MCF 10A (cell line): ENCODE results near the gene CAV1. TPM values are rescaled to one million over a fixed set of nuclear protein-coding genes. Genes with fewer than 3 reads are reported as not detected.
A peak's percentile ranks its signal among the peaks of the same experiment; 100 is the strongest.

Experiments used
- BruUV-seq: library from RNA; stranded (reverse); fragments of 400-500 nt; replicated peaks from 2 replicates; lab custom pipeline; 2021; lab: Mats Ljungman, UMichigan
- CTCF ChIA-PET: fragments of 300-600 bp; sonication (Branson Sonifier 250); formaldehyde crosslinking; extraction: SDS; loops from one replicate; lab custom pipeline; 2021; ENCODE audit warnings: antibody characterized with exemption, inconsistent platforms; lab: Yijun Ruan, JAX
- POLR2A ChIA-PET: fragments of 300-600, 350-650 bp; sonication (Branson Sonifier 250); formaldehyde crosslinking; extraction: SDS; loops from one replicate; lab custom pipeline; 2020; ENCODE audit warnings: antibody characterized with exemption, inconsistent platforms; lab: Yijun Ruan, JAX
- DNase-seq: peaks from one replicate; pipeline ENCODE4 v3.0.0-alpha.2; 2018; ENCODE audit not compliant: unreplicated experiment
- H3K27ac Mint-ChIP-seq: one replicate; pipeline ENCODE4 v1.8.0; 2022; ENCODE audit warnings: mild to moderate bottlenecking, low read depth, mixed read lengths; ENCODE audit not compliant: unreplicated experiment
- H3K27me3 Mint-ChIP-seq: one replicate; pipeline ENCODE4 v1.8.0; 2022; ENCODE audit warnings: mixed read lengths; ENCODE audit not compliant: insufficient read depth, unreplicated experiment
- H3K36me3 Mint-ChIP-seq: one replicate; pipeline ENCODE4 v1.8.0; 2022; ENCODE audit warnings: mild to moderate bottlenecking, moderate library complexity, mixed read lengths; ENCODE audit not compliant: insufficient read depth, unreplicated experiment
- H3K4me1 Mint-ChIP-seq: one replicate; pipeline ENCODE4 v1.8.0; 2022; ENCODE audit warnings: mixed read lengths; ENCODE audit not compliant: insufficient read depth, unreplicated experiment
- H3K4me3 Mint-ChIP-seq: one replicate; pipeline ENCODE4 v1.8.0; 2022; ENCODE audit warnings: mild to moderate bottlenecking, moderate library complexity, mixed read lengths; ENCODE audit not compliant: unreplicated experiment
- H3K9me3 Mint-ChIP-seq: one replicate; pipeline ENCODE4 v1.8.0; 2022; ENCODE audit warnings: mixed read lengths; ENCODE audit not compliant: unreplicated experiment
- CTCF ChIP-seq: fragments of 200-600 bp; IDR thresholded peaks from one replicate; pipeline ENCODE4 v1.8.0; 2022; ENCODE audit warnings: antibody characterized with exemption, mild to moderate bottlenecking; ENCODE audit not compliant: unreplicated experiment
- intact Hi-C: fragments of 100-400 bp; cut with micrococcal nuclease; formaldehyde crosslinking; loops from 2 replicates; pipeline ENCODE4 v1.14.1; 2022
- total RNA-seq: library from RNA; stranded (reverse); gene quantifications from 2 replicates; pipeline ENCODE4 v1.2.3, GENCODE V29; 2022

CAV1 gene
- total RNA-seq, 1 experiment from 2014 or later = 267 TPM

- POLR2A ChIA-PET = interaction anchor here (0.7 to 7.5 kb wide), 11 partner anchors 10 to 299 kb away, joined by 3 to 162 read pairs (median 5); partner anchors contain the start of genes CAV1, CAV2 and TES
- Mint-ChIP-seq H3K4me3 (no peak overlapping the region), H3K27me3 (no peaks in the 10 kb centered on the region), H3K27ac (peak overlapping the region; percentile 82), H3K36me3 (peaks cover 42% of the 10 kb centered on the region), H3K4me1 (peaks cover 45% of the 10 kb centered on the region), H3K9me3 (peaks cover 7% of the 10 kb centered on the region)
- DNase-seq = no peak
- TF ChIP-seq CTCF = no peak
- CTCF ChIA-PET = interaction anchor here (0.5 to 3.1 kb wide), 4 partner anchors 8 to 256 kb away, joined by 3 to 14 read pairs (median 6); no protein-coding TSS in a partner anchor
- intact Hi-C loops = no loop called here
- BruUV-seq = no TSS peak
Measured at GRCh38 chr7:116509982-116510579, 14.8 kb upstream of the CAV1 start.

GRCh38 chr7:116510795-116511194, 14.0 kb upstream of the CAV1 start:
- H3K27ac Mint-ChIP-seq = peak overlapping the region; percentile 82
- no peak for TF ChIP-seq CTCF
- peaks cover 35% of the 10 kb centered on the region for H3K36me3 Mint-ChIP-seq
- H3K4me3 Mint-ChIP-seq = peak overlapping the region; percentile 76
- intact Hi-C loops = no loop called here
- no peak for DNase-seq
- H3K4me1 Mint-ChIP-seq = peaks cover 38% of the 10 kb centered on the region
- no TSS peak for BruUV-seq
- POLR2A ChIA-PET = interaction anchor here (0.8 to 7.5 kb wide), 14 partner anchors 10 to 299 kb away, joined by 3 to 162 read pairs (median 6); partner anchors contain the start of genes CAV1, CAV2 and TES
- CTCF ChIA-PET = interaction anchor here (0.9 to 3.1 kb wide), 4 partner anchors 9 to 252 kb away, joined by 3 to 14 read pairs (median 6); no protein-coding TSS in a partner anchor
- peaks cover 7% of the 10 kb centered on the region for H3K9me3 Mint-ChIP-seq
- no peaks in the 10 kb centered on the region for H3K27me3 Mint-ChIP-seq

GRCh38 chr7:116511552-116512519, 13.0 kb upstream of the CAV1 start:
- peak overlapping the region; percentile 82 for H3K27ac Mint-ChIP-seq
- H3K9me3 Mint-ChIP-seq = peaks cover 7% of the 10 kb centered on the region
- ChIA-PET CTCF (interaction anchor here (0.5 to 3.1 kb wide), 11 partner anchors 10 to 362 kb away, joined by 3 to 14 read pairs (median 3); no protein-coding TSS in a partner anchor), POLR2A (interaction anchor here (0.6 to 7.5 kb wide), 24 partner anchors 10 to 301 kb away, joined by 3 to 162 read pairs (median 4); partner anchors contain the start of genes CAV1, CAV2 and TES)
- H3K27me3 Mint-ChIP-seq = no peaks in the 10 kb centered on the region
- TSS peak; percentile 64 for BruUV-seq
- peaks cover 25% of the 10 kb centered on the region for H3K36me3 Mint-ChIP-seq
- peak overlapping the region; percentile 76 for H3K4me3 Mint-ChIP-seq
- no peak for TF ChIP-seq CTCF
- H3K4me1 Mint-ChIP-seq = peaks cover 35% of the 10 kb centered on the region
- intact Hi-C loops = loop anchor here (1.0 kb wide), 1 partner anchor 12 kb away; no protein-coding TSS in a partner anchor
- DNase-seq = peak; percentile 82
